ENCODE measurements around the gene RFPL2.

DNA sequence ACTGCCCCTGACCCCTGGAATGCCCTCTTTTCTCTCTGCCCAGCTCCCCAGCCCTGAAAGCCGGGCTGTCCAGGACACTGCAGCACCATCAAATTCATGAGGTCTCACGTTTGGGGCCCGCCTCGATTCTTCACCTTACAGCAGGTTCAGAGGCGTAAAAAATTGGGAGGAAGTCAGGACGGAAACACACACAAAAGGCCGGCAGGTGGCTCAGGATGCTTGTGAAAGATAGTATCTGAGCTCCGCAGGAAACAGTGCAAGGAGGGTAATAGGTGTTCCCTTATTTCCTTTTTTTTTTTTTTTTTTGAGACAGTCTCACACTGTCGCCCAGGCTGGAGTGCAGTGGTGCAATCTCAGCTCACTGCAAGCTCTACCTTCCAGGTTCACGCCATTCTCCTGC, 4.1 kb downstream of the RFPL2 start:
- TF ChIP-seq TCF12 (IDR thresholded peaks at IDR 0.05; ENCODE audit: low read depth) = no peak
- no peak for TF ChIP-seq FOXM1 (IDR thresholded peaks at IDR 0.05; ENCODE audit: borderline replicate concordance, low read depth)
- no peak for TF ChIP-seq YY1 (IDR thresholded peaks at IDR 0.05; ENCODE audit: low read depth)
- TF ChIP-seq RAD21 (IDR thresholded peaks at IDR 0.05; ENCODE audit: low read depth) = no peak
- TF ChIP-seq ZBTB7A (IDR thresholded peaks at IDR 0.05; ENCODE audit: low read depth) = no peak
- TF ChIP-seq NFIC (IDR thresholded peaks at IDR 0.05) = no peak
